ENCODE results near the gene C14orf180. TPM values are rescaled to one million over a fixed set of nuclear protein-coding genes. Genes with fewer than 3 reads are reported as not detected.
A peak's percentile ranks its signal among the peaks of the same experiment; 100 is the strongest.

Gene C14orf180
- total and polyA plus RNA-seq, 2 donors (not counting 1 experiment from before 2014, with no cell fraction given), result not detected

DNA sequence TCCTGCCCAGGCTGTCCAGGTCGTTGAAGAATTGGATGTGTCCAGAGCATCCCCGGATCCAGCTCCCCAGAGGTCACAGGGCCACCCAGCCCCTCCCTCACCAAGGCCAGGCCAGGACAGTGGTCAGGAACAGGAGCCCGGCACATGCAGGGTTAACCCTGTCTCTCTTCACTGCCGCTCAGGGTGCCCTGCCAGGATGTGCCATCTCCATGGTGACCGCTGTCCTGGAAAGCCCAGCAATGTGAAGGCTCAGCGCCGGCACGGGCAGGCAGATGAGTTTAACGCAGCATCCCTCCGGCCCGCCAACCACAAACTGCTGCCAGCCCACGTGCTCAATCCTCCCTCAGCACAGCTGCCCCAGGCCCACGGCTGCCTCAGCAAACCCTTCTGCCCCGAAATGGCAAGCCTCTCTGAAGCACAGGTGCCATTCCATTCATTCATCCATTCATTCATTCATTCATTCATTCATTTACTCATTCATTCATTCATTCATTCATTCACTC lies 20.6 kb downstream of the C14orf180 start:
- Histone ChIP-seq H3K27me3 (ENCODE audit: control insufficient read depth, insufficient read depth, low read length) (peaks cover 8% of the 10 kb centered on the region), H3K4me2 (ENCODE audit: extremely low read depth, insufficient read depth, low read length) (no peak overlapping the region), H4K20me1 (ENCODE audit: control insufficient read depth, extremely low read depth, insufficient read depth, low read length) (no peaks in the 10 kb centered on the region), H3K9me3 (ENCODE audit: control insufficient read depth, insufficient read depth, low read depth, low read length) (no peaks in the 10 kb centered on the region), H3K27ac (ENCODE audit: insufficient read depth, low read length) (no peak overlapping the region), H3K79me2 (ENCODE audit: control insufficient read depth, insufficient read depth, low read length) (no peaks in the 10 kb centered on the region), H3K9ac (ENCODE audit: insufficient read depth, low read length) (no peak overlapping the region), H3K4me3 (replicated peaks in 1 of 4; ENCODE audit: control extremely low read depth in 1 of 4, insufficient read depth in 1 of 4, low read depth in 3 of 4, low read length in 4 of 4) (no peak overlapping the region), H2AFZ (ENCODE audit: low read length) (no peak overlapping the region), H3K4me1 (ENCODE audit: control insufficient read depth, extremely low read depth, insufficient read depth, low read length) (no peaks in the 10 kb centered on the region), H3K36me3 (ENCODE audit: control insufficient read depth, insufficient read depth, low read length) (no peaks in the 10 kb centered on the region)
- no peak for TF ChIP-seq EZH2 (IDR thresholded peaks at IDR 0.05; ENCODE audit: low read length, missing control alignments)
- TF ChIP-seq, protein P1, sequence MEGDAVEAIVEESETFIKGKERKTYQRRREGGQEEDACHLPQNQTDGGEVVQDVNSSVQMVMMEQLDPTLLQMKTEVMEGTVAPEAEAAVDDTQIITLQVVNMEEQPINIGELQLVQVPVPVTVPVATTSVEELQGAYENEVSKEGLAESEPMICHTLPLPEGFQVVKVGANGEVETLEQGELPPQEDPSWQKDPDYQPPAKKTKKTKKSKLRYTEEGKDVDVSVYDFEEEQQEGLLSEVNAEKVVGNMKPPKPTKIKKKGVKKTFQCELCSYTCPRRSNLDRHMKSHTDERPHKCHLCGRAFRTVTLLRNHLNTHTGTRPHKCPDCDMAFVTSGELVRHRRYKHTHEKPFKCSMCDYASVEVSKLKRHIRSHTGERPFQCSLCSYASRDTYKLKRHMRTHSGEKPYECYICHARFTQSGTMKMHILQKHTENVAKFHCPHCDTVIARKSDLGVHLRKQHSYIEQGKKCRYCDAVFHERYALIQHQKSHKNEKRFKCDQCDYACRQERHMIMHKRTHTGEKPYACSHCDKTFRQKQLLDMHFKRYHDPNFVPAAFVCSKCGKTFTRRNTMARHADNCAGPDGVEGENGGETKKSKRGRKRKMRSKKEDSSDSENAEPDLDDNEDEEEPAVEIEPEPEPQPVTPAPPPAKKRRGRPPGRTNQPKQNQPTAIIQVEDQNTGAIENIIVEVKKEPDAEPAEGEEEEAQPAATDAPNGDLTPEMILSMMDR (conservative IDR thresholded peaks at IDR 0.05 in 1 of 2, IDR thresholded peaks at IDR 0.05 in 1 of 2; ENCODE audit: low read depth in 1 of 2, low read length in 2 of 2), result no peak
- DNase-seq (ENCODE audit: low read depth in 2 of 2), result no peak

DNA sequence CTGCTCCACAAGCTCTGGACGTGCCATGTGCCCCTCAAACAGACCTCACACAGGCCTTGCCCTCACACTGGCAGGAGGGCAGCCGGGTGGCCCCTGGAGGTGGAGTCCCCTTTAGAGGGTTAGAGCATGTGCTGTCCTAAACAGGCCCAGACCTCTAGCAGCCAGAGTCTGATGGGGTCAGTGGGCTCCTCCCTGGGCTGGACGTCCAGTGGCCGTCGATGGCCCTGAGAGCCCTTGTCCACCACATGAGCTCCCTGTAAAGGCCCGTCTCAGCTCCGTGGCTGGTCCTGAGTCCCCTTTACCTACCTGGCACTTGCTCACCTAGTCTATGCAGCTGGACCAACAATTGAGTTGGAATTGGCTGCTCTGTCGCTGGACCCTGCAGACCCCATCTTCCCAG lies 21.2 kb downstream of the C14orf180 start:
- no peak overlapping the region for H3K27ac ChIP-seq (ENCODE audit: insufficient read depth, low read length)
- no peaks in the 10 kb centered on the region for H4K20me1 ChIP-seq (ENCODE audit: control insufficient read depth, extremely low read depth, insufficient read depth, low read length)
- no peaks in the 10 kb centered on the region for H3K4me1 ChIP-seq (ENCODE audit: control insufficient read depth, extremely low read depth, insufficient read depth, low read length)
- no peak overlapping the region for H2AFZ ChIP-seq (ENCODE audit: low read length)
- H3K4me2 ChIP-seq (ENCODE audit: extremely low read depth, insufficient read depth, low read length), result no peak overlapping the region
- H3K4me3 ChIP-seq (replicated peaks in 1 of 4; ENCODE audit: control extremely low read depth in 1 of 4, insufficient read depth in 1 of 4, low read depth in 3 of 4, low read length in 4 of 4), result no peak overlapping the region
- DNase-seq (ENCODE audit: low read depth in 2 of 2), result no peak
- H3K9ac ChIP-seq (ENCODE audit: insufficient read depth, low read length), result no peak overlapping the region
- no peaks in the 10 kb centered on the region for H3K79me2 ChIP-seq (ENCODE audit: control insufficient read depth, insufficient read depth, low read length)
- peaks cover 9% of the 10 kb centered on the region for H3K27me3 ChIP-seq (ENCODE audit: control insufficient read depth, insufficient read depth, low read length)
- H3K36me3 ChIP-seq (ENCODE audit: control insufficient read depth, insufficient read depth, low read length), result no peaks in the 10 kb centered on the region
- TF ChIP-seq EZH2 (IDR thresholded peaks at IDR 0.05; ENCODE audit: low read length, missing control alignments), result no peak
- TF ChIP-seq, protein P1 (conservative IDR thresholded peaks at IDR 0.05 in 1 of 2, IDR thresholded peaks at IDR 0.05 in 1 of 2; ENCODE audit: low read depth in 1 of 2, low read length in 2 of 2), result no peak
- H3K9me3 ChIP-seq (ENCODE audit: control insufficient read depth, insufficient read depth, low read depth, low read length), result no peaks in the 10 kb centered on the region

DNA sequence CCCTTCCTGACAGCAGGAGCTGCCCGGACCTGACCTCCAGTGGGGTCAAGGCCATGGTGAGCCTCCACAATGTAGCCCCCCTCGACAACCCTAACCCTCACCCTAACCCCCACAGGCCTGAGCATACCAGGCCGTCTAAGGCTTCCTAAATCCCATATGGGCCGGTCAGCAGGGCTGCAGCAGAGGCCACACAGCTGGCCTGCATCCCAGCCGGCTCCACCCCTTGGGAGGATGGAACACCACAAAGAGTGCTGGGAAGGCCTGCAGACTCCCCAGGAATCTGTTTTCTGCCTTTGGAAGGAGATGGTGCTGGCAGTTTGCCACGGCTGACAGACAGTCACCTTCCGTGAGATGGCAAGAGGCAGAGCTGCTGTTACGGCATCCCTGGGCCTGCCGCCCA lies 22.2 kb downstream of the C14orf180 start:
- H4K20me1 ChIP-seq (ENCODE audit: control insufficient read depth, extremely low read depth, insufficient read depth, low read length), result no peaks in the 10 kb centered on the region
- no peak overlapping the region for H3K27ac ChIP-seq (ENCODE audit: insufficient read depth, low read length)
- H3K4me3 ChIP-seq (replicated peaks in 1 of 4; ENCODE audit: control extremely low read depth in 1 of 4, insufficient read depth in 1 of 4, low read depth in 3 of 4, low read length in 4 of 4), result no peak overlapping the region
- H3K27me3 ChIP-seq (ENCODE audit: control insufficient read depth, insufficient read depth, low read length), result peaks cover 9% of the 10 kb centered on the region
- no peak overlapping the region for H3K4me2 ChIP-seq (ENCODE audit: extremely low read depth, insufficient read depth, low read length)
- H3K36me3 ChIP-seq (ENCODE audit: control insufficient read depth, insufficient read depth, low read length), result no peaks in the 10 kb centered on the region
- H3K9ac ChIP-seq (ENCODE audit: insufficient read depth, low read length), result no peak overlapping the region
- H3K79me2 ChIP-seq (ENCODE audit: control insufficient read depth, insufficient read depth, low read length), result no peaks in the 10 kb centered on the region
- no peaks in the 10 kb centered on the region for H3K9me3 ChIP-seq (ENCODE audit: control insufficient read depth, insufficient read depth, low read depth, low read length)
- H2AFZ ChIP-seq (ENCODE audit: low read length), result no peak overlapping the region
- no peaks in the 10 kb centered on the region for H3K4me1 ChIP-seq (ENCODE audit: control insufficient read depth, extremely low read depth, insufficient read depth, low read length)
- peak in 1 of 2 donors; percentile 4 for DNase-seq (ENCODE audit: low read depth in 2 of 2)
- TF ChIP-seq, protein P1 (conservative IDR thresholded peaks at IDR 0.05 in 1 of 2, IDR thresholded peaks at IDR 0.05 in 1 of 2; ENCODE audit: low read depth in 1 of 2, low read length in 2 of 2), result no peak
- no peak for TF ChIP-seq EZH2 (IDR thresholded peaks at IDR 0.05; ENCODE audit: low read length, missing control alignments)
